HG02973 (cell line): ENCODE measurements around the gene PPIL6.
"Not testable (repeated sequence)": the region's sequence is repeated elsewhere in the genome, so short reads cannot be mapped to it uniquely, and the experiment has no call there.

Source experiments
- ATAC-seq: cut with Tn5 transposase; IDR thresholded peaks from one replicate; pipeline ENCODE4 v1.9.1; 2021; ENCODE audit warnings: moderate library complexity; ENCODE audit not compliant: unreplicated experiment

PPIL6 gene

GRCh38 chr6:109369728-109370127 is 70.7 kb downstream of the PPIL6 start:
- ATAC-seq, result no peak

GRCh38 chr6:109364382-109365078 is 75.9 kb downstream of the PPIL6 start:
- ATAC-seq, result not testable (repeated sequence)

- no peak for ATAC-seq
Measured at GRCh38 chr6:109363753-109364152, 76.7 kb downstream of the PPIL6 start.

- no peak for ATAC-seq
Measured at GRCh38 chr6:109362102-109362884, 78.1 kb downstream of the PPIL6 start.

GRCh38 chr6:109360791-109361190 is 79.6 kb downstream of the PPIL6 start:
- ATAC-seq, result no peak

GRCh38 chr6:109360281-109360680 is 80.1 kb downstream of the PPIL6 start:
- no peak for ATAC-seq

- ATAC-seq, result no peak
Measured at GRCh38 chr6:109359248-109359647, 81.2 kb downstream of the PPIL6 start.

- no peak for ATAC-seq
Measured at GRCh38 chr6:109358204-109358603, 82.2 kb downstream of the PPIL6 start.

- no peak for ATAC-seq
Measured at GRCh38 chr6:109356237-109356636, 84.2 kb downstream of the PPIL6 start.

- ATAC-seq, result no peak
Measured at GRCh38 chr6:109351231-109352130, 88.9 kb downstream of the PPIL6 start.

- no peak for ATAC-seq
Measured at GRCh38 chr6:109349419-109349987, 90.9 kb downstream of the PPIL6 start.

- ATAC-seq, result no peak
Measured at GRCh38 chr6:109348226-109348625, 92.2 kb downstream of the PPIL6 start.

- ATAC-seq, result no peak
Measured at GRCh38 chr6:109347779-109348178, 92.6 kb downstream of the PPIL6 start.

GRCh38 chr6:109345986-109346385 is 94.4 kb downstream of the PPIL6 start:
- ATAC-seq, result no peak

GRCh38 chr6:109344226-109344625 is 96.2 kb downstream of the PPIL6 start:
- ATAC-seq, result no peak

- no peak for ATAC-seq
Measured at GRCh38 chr6:109343518-109343917, 96.9 kb downstream of the PPIL6 start.

GRCh38 chr6:109342911-109343310 is 97.5 kb downstream of the PPIL6 start:
- ATAC-seq, result no peak

- no peak for ATAC-seq
Measured at GRCh38 chr6:109342506-109342905, 97.9 kb downstream of the PPIL6 start.

GRCh38 chr6:109340811-109341210 is 99.6 kb downstream of the PPIL6 start:
- ATAC-seq, result no peak
